Neural cell (in vitro differentiated cells): ENCODE results near the gene ZNF25. TPM values are rescaled to one million over a fixed set of nuclear protein-coding genes. Genes with fewer than 3 reads are reported as not detected.

ENCODE experiments used
- H2AFZ ChIP-seq: fragments of 200-600, 300-800 bp; sonication (generic), shearing (Covaris generic); 2 replicates; pipeline ENCODE4 v1.6.0; 2014; ENCODE audit warnings: low read depth, mild to moderate bottlenecking, antibody characterized with exemption, low read length, moderate library complexity
- H3F3A ChIP-seq: fragments of 200-600 bp; shearing (Covaris generic); 2 replicates; pipeline ENCODE4 v1.6.1; 2016; ENCODE audit warnings: mild to moderate bottlenecking, moderate library complexity, mixed read lengths, antibody characterized with exemption, low read length; ENCODE audit not compliant: insufficient read depth, poor library complexity, severe bottlenecking
- H3K27ac ChIP-seq: fragments of 200-600, 300-800 bp; sonication (generic), shearing (Covaris generic); 2 replicates; pipeline ENCODE4 v1.5.1; 2014; ENCODE audit warnings: mild to moderate bottlenecking, low read length, moderate library complexity
- H3K27me3 ChIP-seq: fragments of 300-800, 200-600 bp; sonication (generic), shearing (Covaris generic); 2 replicates; pipeline ENCODE4 v1.6.0; 2014; ENCODE audit warnings: mild to moderate bottlenecking, low read depth, low read length, moderate library complexity; ENCODE audit not compliant: insufficient read depth
- H3K36me3 ChIP-seq: fragments of 300-800, 200-600 bp; sonication (generic), shearing (Covaris generic); 2 replicates; pipeline ENCODE4 v1.5.1; 2014; ENCODE audit warnings: mild to moderate bottlenecking, antibody characterized with exemption, low read length, moderate library complexity; ENCODE audit not compliant: insufficient read depth
- H3K4me2 ChIP-seq: fragments of 300-800, 200-600 bp; sonication (generic), shearing (Covaris generic); 2 replicates; pipeline ENCODE4 v1.6.0; 2014; ENCODE audit warnings: mild to moderate bottlenecking, low read length
- H3K4me3 ChIP-seq: fragments of 300-800, 200-600 bp; sonication (generic), shearing (Covaris generic); 2 replicates; pipeline ENCODE4 v1.5.1; 2014; ENCODE audit warnings: mild to moderate bottlenecking, low read length, moderate library complexity
- H3K79me2 ChIP-seq: fragments of 200-600 bp; shearing (Covaris generic); replicated peaks from 2 replicates; pipeline ENCODE4 v1.6.0; 2014; ENCODE audit warnings: mild to moderate bottlenecking, low read length, moderate library complexity; ENCODE audit not compliant: insufficient read depth
- H3K9ac ChIP-seq: fragments of 300-800, 200-600 bp; sonication (generic), shearing (Covaris generic); 2 replicates; pipeline ENCODE4 v1.6.1; 2016; ENCODE audit warnings: mild to moderate bottlenecking, low read length, mixed read lengths
- H3K9me2 ChIP-seq: fragments of 200-600 bp; shearing (Covaris generic); 2 replicates; pipeline ENCODE4 v1.6.1; 2016; ENCODE audit warnings: mild to moderate bottlenecking, low read length, mixed read lengths; ENCODE audit not compliant: insufficient read depth
- H3K9me3 ChIP-seq: fragments of 200-600, 300-800 bp; sonication (generic), shearing (Covaris generic); 2 replicates; pipeline ENCODE4 v1.6.1; 2016; ENCODE audit warnings: mild to moderate bottlenecking, mixed run types, low read length, moderate library complexity, mixed read lengths
- H4K20me1 ChIP-seq: fragments of 200-600 bp; shearing (Covaris generic); 2 replicates; pipeline ENCODE4 v1.6.1; 2016; ENCODE audit warnings: mild to moderate bottlenecking, mixed run types; ENCODE audit not compliant: insufficient read depth
- EP300 ChIP-seq: fragments of 450-650 bp; conservative IDR thresholded peaks from 2 replicates; pipeline ENCODE4 v1.6.1; 2014; ENCODE audit warnings: antibody characterized with exemption, mild to moderate bottlenecking, moderate library complexity; ENCODE audit not compliant: poor library complexity, severe bottlenecking
- EZH2 ChIP-seq: fragments of 200-600, 300-800 bp; shearing (Covaris generic), sonication (generic); IDR thresholded peaks from 2 replicates; pipeline ENCODE4 v1.6.1; 2014; ENCODE audit warnings: antibody characterized with exemption, low read length, borderline replicate concordance, mild to moderate bottlenecking; ENCODE audit not compliant: insufficient read depth, poor library complexity, severe bottlenecking
- MXI1 ChIP-seq: fragments of 450-650 bp; conservative IDR thresholded peaks from 2 replicates; pipeline ENCODE4 v1.6.1; 2014; ENCODE audit warnings: antibody characterized with exemption, mild to moderate bottlenecking; ENCODE audit not compliant: poor library complexity, severe bottlenecking
- POLR2AphosphoS5 ChIP-seq: IDR thresholded peaks from 2 replicates; pipeline ENCODE4 v1.6.1; 2012
- RAD21 ChIP-seq: fragments of 450-650 bp; conservative IDR thresholded peaks from 2 replicates; pipeline ENCODE4 v1.6.1; 2014; ENCODE audit warnings: antibody characterized with exemption, mild to moderate bottlenecking, moderate library complexity
- SMC3 ChIP-seq: fragments of 450-650 bp; conservative IDR thresholded peaks from 2 replicates; pipeline ENCODE4 v1.6.1; 2014; ENCODE audit warnings: antibody characterized with exemption, mild to moderate bottlenecking, moderate library complexity; ENCODE audit not compliant: poor library complexity
- TAF1 ChIP-seq: IDR thresholded peaks from 2 replicates; pipeline ENCODE4 v1.6.1; 2012; ENCODE audit warnings: low read depth
- polyA plus RNA-seq: library from polyadenylated mRNA; depleted of rRNA; stranded (reverse); fragments of >200 nt; gene quantifications from 2 replicates; pipeline ENCODE4 v1.2.3, GENCODE V29; 2014
- small RNA-seq, 3 experiments: library from RNA; depleted of rRNA; stranded (forward); fragments of <200 nt; gene quantifications; one replicate each; pipeline ENCODE3, GENCODE V24; 2012
- TF ChIP-seq, protein P1 (sequence below): fragments of 450-650 bp; IDR thresholded peaks from 2 replicates; pipeline ENCODE4 v1.5.1; 2014; ENCODE audit warnings: antibody characterized with exemption, mild to moderate bottlenecking, moderate library complexity; ENCODE audit not compliant: poor library complexity, severe bottlenecking
- TF ChIP-seq, protein P2 (sequence below): IDR thresholded peaks from 2 replicates; pipeline ENCODE4 v1.6.1; 2012; ENCODE audit warnings: borderline replicate concordance

ZNF25 gene
- polyA plus RNA-seq, 1 donor from 2014 or later, result 81.6 TPM

DNA sequence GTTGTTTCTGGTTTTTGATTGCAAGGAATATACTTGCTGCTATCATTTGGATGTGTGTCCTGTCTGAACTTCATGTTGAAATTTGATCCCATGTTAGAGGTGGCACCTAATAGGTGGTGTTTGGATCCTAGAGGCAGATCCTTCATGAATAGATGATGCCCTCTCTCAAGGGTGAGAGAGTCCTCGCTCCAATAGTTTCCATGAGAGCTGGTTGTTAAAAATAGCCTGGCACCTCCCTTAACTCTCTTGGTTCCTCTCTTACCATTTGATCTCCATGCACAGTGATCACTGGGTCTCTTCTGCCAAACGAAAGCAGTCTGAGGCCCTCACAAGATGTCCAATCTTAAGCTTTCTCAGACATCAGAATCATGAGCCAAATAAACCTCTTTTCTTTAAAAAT lies 70.1 kb downstream of the ZNF25 start:
- Histone ChIP-seq H4K20me1 (no peaks in the 10 kb centered on the region), H3F3A (no peaks in the 10 kb centered on the region), H3K9me3 (no peaks in the 10 kb centered on the region), H3K27me3 (no peaks in the 10 kb centered on the region), H3K9ac (no peak overlapping the region), H3K27ac (no peak overlapping the region), H2AFZ (no peak overlapping the region), H3K79me2 (no peaks in the 10 kb centered on the region), H3K4me3 (no peak overlapping the region), H3K4me2 (no peak overlapping the region), H3K9me2 (no peaks in the 10 kb centered on the region), H3K36me3 (no peaks in the 10 kb centered on the region)
- TF ChIP-seq POLR2AphosphoS5, result no peak
- TF ChIP-seq, protein P1, sequence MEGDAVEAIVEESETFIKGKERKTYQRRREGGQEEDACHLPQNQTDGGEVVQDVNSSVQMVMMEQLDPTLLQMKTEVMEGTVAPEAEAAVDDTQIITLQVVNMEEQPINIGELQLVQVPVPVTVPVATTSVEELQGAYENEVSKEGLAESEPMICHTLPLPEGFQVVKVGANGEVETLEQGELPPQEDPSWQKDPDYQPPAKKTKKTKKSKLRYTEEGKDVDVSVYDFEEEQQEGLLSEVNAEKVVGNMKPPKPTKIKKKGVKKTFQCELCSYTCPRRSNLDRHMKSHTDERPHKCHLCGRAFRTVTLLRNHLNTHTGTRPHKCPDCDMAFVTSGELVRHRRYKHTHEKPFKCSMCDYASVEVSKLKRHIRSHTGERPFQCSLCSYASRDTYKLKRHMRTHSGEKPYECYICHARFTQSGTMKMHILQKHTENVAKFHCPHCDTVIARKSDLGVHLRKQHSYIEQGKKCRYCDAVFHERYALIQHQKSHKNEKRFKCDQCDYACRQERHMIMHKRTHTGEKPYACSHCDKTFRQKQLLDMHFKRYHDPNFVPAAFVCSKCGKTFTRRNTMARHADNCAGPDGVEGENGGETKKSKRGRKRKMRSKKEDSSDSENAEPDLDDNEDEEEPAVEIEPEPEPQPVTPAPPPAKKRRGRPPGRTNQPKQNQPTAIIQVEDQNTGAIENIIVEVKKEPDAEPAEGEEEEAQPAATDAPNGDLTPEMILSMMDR, result no peak
- no peak for TF ChIP-seq TAF1
- TF ChIP-seq EZH2, result no peak
- no peak for TF ChIP-seq MXI1
- TF ChIP-seq, protein P2, sequence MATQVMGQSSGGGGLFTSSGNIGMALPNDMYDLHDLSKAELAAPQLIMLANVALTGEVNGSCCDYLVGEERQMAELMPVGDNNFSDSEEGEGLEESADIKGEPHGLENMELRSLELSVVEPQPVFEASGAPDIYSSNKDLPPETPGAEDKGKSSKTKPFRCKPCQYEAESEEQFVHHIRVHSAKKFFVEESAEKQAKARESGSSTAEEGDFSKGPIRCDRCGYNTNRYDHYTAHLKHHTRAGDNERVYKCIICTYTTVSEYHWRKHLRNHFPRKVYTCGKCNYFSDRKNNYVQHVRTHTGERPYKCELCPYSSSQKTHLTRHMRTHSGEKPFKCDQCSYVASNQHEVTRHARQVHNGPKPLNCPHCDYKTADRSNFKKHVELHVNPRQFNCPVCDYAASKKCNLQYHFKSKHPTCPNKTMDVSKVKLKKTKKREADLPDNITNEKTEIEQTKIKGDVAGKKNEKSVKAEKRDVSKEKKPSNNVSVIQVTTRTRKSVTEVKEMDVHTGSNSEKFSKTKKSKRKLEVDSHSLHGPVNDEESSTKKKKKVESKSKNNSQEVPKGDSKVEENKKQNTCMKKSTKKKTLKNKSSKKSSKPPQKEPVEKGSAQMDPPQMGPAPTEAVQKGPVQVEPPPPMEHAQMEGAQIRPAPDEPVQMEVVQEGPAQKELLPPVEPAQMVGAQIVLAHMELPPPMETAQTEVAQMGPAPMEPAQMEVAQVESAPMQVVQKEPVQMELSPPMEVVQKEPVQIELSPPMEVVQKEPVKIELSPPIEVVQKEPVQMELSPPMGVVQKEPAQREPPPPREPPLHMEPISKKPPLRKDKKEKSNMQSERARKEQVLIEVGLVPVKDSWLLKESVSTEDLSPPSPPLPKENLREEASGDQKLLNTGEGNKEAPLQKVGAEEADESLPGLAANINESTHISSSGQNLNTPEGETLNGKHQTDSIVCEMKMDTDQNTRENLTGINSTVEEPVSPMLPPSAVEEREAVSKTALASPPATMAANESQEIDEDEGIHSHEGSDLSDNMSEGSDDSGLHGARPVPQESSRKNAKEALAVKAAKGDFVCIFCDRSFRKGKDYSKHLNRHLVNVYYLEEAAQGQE, result no peak
- TF ChIP-seq SMC3, result no peak
- no peak for TF ChIP-seq RAD21
- no peak for TF ChIP-seq EP300

Small RNAs within 50 kb of the gene (small RNA-seq; reads per million reads assigned to genes)
- gene RF00019, result 0 to 1.2 (median 0) reads per million in 3 experiments

Other genes starting within 250 kb of the ZNF25 start
- gene ZNF248, start 119.0 kb downstream of the ZNF25 start, polyA plus RNA-seq, result 0.24 TPM in 1 of 2 replicates, not detected in the other
- 50.8 and 55.5 TPM in 2 replicates for gene ZNF33A, start 34.0 kb upstream of the ZNF25 start, polyA plus RNA-seq
- gene ZNF37A, start 117.7 kb upstream of the ZNF25 start, polyA plus RNA-seq, result 8.9 and 19.4 TPM in 2 replicates